Chondrocyte (in vitro differentiated cells): ENCODE data around the gene FARP1. TPM values are rescaled to one million over a fixed set of nuclear protein-coding genes. Genes with fewer than 3 reads are reported as not detected.

Source experiments
- DNase-seq: peaks from one replicate; pipeline ENCODE4 v3.0.0; 2021; ENCODE audit warnings: mixed read lengths, low spot score
- H3K27ac Mint-ChIP-seq: one replicate; pipeline ENCODE4 v1.8.0; 2021; ENCODE audit warnings: mild to moderate bottlenecking, moderate library complexity, mixed read lengths; ENCODE audit not compliant: unreplicated experiment
- H3K27me3 Mint-ChIP-seq: 2 replicates; pipeline ENCODE4 v1.8.0; 2021; ENCODE audit warnings: low read depth, mixed read lengths
- H3K36me3 Mint-ChIP-seq: 2 replicates; pipeline ENCODE4 v1.8.0; 2021; ENCODE audit warnings: low read depth, mixed read lengths
- H3K4me1 Mint-ChIP-seq: 2 replicates; pipeline ENCODE4 v1.8.0; 2021; ENCODE audit warnings: low read depth, mild to moderate bottlenecking, mixed read lengths
- H3K4me3 Mint-ChIP-seq: one replicate; pipeline ENCODE4 v1.8.0; 2021; ENCODE audit warnings: mild to moderate bottlenecking, moderate library complexity, mixed read lengths; ENCODE audit not compliant: unreplicated experiment
- H3K9me3 Mint-ChIP-seq: 2 replicates; pipeline ENCODE4 v1.8.0; 2021; ENCODE audit warnings: low read depth, mixed read lengths
- total RNA-seq: library from RNA; stranded (reverse); gene quantifications from 3 replicates; pipeline ENCODE4 v1.2.1, GENCODE V29; 2021
- TF ChIP-seq, protein P1 (sequence below): fragments of 200-600 bp; sonication (generic); IDR thresholded peaks from 2 replicates; pipeline ENCODE4 v1.5.0; 2021; ENCODE audit warnings: antibody characterized with exemption, mild to moderate bottlenecking, moderate library complexity

FARP1 gene
- total RNA-seq, 1 donor from 2014 or later = 331 TPM

DNA sequence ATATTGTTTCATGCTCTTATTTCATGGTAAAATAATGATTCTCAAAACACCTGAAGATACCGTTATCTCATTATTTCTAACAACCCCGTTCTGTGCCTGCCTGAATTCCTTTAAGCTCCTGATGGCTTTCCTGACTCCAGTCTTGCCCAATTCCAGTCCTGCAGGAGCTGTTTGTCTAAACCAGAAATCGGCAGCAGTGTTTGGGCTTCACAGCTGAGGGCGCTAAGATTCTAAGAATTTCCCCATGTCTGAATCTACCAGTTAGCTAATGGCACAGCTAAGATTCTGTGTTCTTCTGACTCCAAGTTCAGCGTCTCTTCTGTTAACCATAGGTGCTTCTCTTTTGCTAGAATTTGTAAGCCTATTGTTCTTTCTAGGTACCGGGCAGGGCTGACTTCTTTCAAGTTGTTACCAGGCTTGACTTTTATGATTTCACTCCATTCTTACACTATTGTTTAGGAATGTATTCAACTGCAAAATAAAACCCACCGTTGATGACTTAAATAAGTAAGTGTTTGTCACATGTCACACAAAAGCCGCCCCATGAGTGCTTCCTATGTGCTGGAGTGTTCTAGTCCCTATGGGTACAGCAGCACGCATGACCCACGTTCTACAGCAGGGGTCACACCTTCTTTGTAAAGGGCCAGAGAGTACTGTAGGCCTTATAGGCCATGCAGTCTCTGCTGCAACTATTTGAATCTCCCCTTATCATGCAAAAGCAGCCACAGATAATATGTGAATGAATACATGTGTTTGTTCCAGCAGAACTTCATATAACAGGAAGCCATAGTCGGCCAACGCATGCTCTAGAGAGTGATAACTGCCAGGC, 202.4 kb downstream of the FARP1 start:
- Mint-ChIP-seq H3K27ac (peak overlapping the region; percentile 37), H3K27me3 (no peaks in the 10 kb centered on the region), H3K4me3 (no peak overlapping the region), H3K4me1 (peaks cover 37% of the 10 kb centered on the region), H3K9me3 (no peaks in the 10 kb centered on the region), H3K36me3 (peaks cover 6% of the 10 kb centered on the region)
- DNase-seq = no peak
- TF ChIP-seq, protein P1, sequence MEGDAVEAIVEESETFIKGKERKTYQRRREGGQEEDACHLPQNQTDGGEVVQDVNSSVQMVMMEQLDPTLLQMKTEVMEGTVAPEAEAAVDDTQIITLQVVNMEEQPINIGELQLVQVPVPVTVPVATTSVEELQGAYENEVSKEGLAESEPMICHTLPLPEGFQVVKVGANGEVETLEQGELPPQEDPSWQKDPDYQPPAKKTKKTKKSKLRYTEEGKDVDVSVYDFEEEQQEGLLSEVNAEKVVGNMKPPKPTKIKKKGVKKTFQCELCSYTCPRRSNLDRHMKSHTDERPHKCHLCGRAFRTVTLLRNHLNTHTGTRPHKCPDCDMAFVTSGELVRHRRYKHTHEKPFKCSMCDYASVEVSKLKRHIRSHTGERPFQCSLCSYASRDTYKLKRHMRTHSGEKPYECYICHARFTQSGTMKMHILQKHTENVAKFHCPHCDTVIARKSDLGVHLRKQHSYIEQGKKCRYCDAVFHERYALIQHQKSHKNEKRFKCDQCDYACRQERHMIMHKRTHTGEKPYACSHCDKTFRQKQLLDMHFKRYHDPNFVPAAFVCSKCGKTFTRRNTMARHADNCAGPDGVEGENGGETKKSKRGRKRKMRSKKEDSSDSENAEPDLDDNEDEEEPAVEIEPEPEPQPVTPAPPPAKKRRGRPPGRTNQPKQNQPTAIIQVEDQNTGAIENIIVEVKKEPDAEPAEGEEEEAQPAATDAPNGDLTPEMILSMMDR = no peak

DNA sequence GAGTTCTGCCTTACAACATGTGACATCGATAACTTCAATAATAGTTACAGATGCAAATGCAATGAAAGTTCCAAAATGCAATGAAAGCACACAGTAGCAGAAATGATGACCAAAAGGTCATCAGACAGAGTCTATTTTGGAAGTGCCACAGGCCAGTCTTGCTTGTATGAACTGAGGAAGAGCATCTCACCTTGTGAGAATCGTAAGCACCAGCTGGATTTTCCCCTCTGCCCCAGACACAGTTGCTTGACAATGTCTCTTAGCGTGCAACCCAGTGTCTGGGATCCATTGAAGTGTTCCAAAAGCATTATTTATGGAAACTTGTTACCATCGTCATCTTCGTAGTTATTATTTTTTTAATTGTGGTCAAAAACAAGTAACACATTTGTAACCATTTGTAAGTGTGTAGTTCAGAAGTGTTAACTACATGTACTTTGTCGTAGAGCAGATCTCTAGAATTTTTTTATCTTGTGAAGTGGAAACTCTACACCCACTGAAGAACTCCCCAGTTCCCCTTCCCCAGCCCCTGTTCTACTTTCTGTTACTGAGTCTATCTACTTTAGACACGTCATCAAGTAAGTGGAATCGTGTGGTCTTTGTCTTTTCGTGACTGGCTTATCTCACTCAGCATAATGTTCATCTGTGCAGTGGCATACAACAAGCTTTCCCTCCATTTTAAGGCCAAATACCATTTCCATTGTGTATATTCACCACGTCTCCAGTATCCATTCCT, 204.2 kb downstream of the FARP1 start:
- H3K27ac Mint-ChIP-seq = no peak overlapping the region
- peaks cover 34% of the 10 kb centered on the region for H3K4me1 Mint-ChIP-seq
- no peak overlapping the region for H3K4me3 Mint-ChIP-seq
- H3K36me3 Mint-ChIP-seq = peaks cover 6% of the 10 kb centered on the region
- no peaks in the 10 kb centered on the region for H3K9me3 Mint-ChIP-seq
- DNase-seq = no peak
- H3K27me3 Mint-ChIP-seq = no peaks in the 10 kb centered on the region
- TF ChIP-seq, protein P1 = no peak

- H3K4me1 Mint-ChIP-seq = peaks cover 37% of the 10 kb centered on the region
- H3K4me3 Mint-ChIP-seq = no peak overlapping the region
- H3K27me3 Mint-ChIP-seq = no peaks in the 10 kb centered on the region
- TF ChIP-seq, protein P1 = no peak
- H3K36me3 Mint-ChIP-seq = peaks cover 6% of the 10 kb centered on the region
- H3K27ac Mint-ChIP-seq = no peak overlapping the region
- no peak for DNase-seq
- H3K9me3 Mint-ChIP-seq = no peaks in the 10 kb centered on the region
Observed at GRCh38 chr13:98347756-98348155, 204.9 kb downstream of the FARP1 start.

- DNase-seq = no peak
- no peaks in the 10 kb centered on the region for H3K27me3 Mint-ChIP-seq
- H3K27ac Mint-ChIP-seq = peak overlapping the region; percentile 23
- H3K4me3 Mint-ChIP-seq = no peak overlapping the region
- no peaks in the 10 kb centered on the region for H3K9me3 Mint-ChIP-seq
- TF ChIP-seq, protein P1 = no peak
- peaks cover 6% of the 10 kb centered on the region for H3K36me3 Mint-ChIP-seq
- peaks cover 29% of the 10 kb centered on the region for H3K4me1 Mint-ChIP-seq
Observed at GRCh38 chr13:98348466-98349200, 205.7 kb downstream of the FARP1 start.

DNA sequence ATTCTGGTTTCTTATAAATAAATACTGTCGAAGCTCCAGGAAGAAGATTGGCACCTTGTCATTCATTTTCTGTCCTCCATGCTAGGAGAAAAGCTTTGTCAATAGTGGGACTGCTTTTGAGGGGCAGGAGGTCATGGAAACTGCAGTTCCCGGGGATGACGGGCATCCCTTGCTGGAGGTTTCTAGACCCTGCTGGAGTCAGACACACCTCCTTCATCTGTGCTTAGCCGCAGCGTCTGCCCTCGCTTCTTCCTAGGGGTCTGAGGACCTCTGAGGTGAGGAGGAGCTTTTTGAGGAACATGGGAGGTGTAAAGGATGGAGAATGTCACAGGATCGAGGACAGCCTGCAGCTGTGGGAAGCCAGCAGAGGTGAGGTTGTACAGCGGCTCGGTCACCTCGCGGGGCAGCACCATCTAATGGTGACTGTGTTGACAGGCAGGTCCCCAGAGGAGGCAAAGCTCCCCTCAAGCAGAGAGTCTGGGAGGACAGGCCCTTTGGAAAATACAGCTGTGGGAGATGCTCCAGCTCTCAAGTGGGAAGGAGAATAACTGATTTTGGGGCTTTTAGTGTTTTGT, 206.9 kb downstream of the FARP1 start:
- peak overlapping the region; percentile 22 for H3K27ac Mint-ChIP-seq
- H3K4me3 Mint-ChIP-seq = no peak overlapping the region
- H3K27me3 Mint-ChIP-seq = no peaks in the 10 kb centered on the region
- H3K9me3 Mint-ChIP-seq = no peaks in the 10 kb centered on the region
- H3K4me1 Mint-ChIP-seq = peaks cover 31% of the 10 kb centered on the region
- TF ChIP-seq, protein P1 = peak; percentile 65
- DNase-seq = no peak
- H3K36me3 Mint-ChIP-seq = peaks cover 4% of the 10 kb centered on the region
